ENCODE results near the gene APC2.

GRCh38 chr19:1466018-1466460 lies 16.1 kb downstream of the APC2 start:
- TF ChIP-seq USF2 (CRISPR knock-in tag; IDR thresholded peaks at IDR 0.05), result no peak
- TF ChIP-seq CTCF (IDR thresholded peaks at IDR 0.05), result no peak
- no peak for TF ChIP-seq KAT7 (CRISPR knock-in tag; IDR thresholded peaks at IDR 0.05; ENCODE audit: borderline replicate concordance)
- TF ChIP-seq FOXJ3 (CRISPR knock-in tag; IDR thresholded peaks at IDR 0.05; ENCODE audit: borderline replicate concordance), result no peak
- TF ChIP-seq ZBTB21 (CRISPR knock-in tag; IDR thresholded peaks at IDR 0.05; ENCODE audit: borderline replicate concordance), result no peak
- TF ChIP-seq AFF4 (CRISPR knock-in tag; IDR thresholded peaks at IDR 0.05; ENCODE audit: borderline replicate concordance), result no peak
- no peak for TF ChIP-seq ELF4 (CRISPR knock-in tag; IDR thresholded peaks at IDR 0.05; ENCODE audit: low read depth)
- TF ChIP-seq ZNF512 (CRISPR knock-in tag; IDR thresholded peaks at IDR 0.05; ENCODE audit: borderline replicate concordance), result no peak
- TF ChIP-seq MAX (CRISPR knock-in tag; IDR thresholded peaks at IDR 0.05), result no peak; the same call in 1 of the 2 replicates
- TF ChIP-seq JUN (CRISPR knock-in tag; IDR thresholded peaks at IDR 0.05), result no peak
- no peak for TF ChIP-seq MXD4 (CRISPR knock-in tag; IDR thresholded peaks at IDR 0.05; ENCODE audit: borderline replicate concordance)
- TF ChIP-seq NFE2L1 (CRISPR knock-in tag; IDR thresholded peaks at IDR 0.05), result no peak
- no peak for TF ChIP-seq ZNF219 (CRISPR knock-in tag; IDR thresholded peaks at IDR 0.05; ENCODE audit: borderline replicate concordance)

Measured in WTC11 (cell line).